Keratinocyte (primary cell): Measurements from ENCODE around the gene CIP2A. TPM values are rescaled to one million over a fixed set of nuclear protein-coding genes. Genes with fewer than 3 reads are reported as not detected.
"Not testable (repeated sequence)": the region's sequence is repeated elsewhere in the genome, so short reads cannot be mapped to it uniquely, and the experiment has no call there.

ENCODE experiments used
- DNase-seq: peaks from one replicate; pipeline ENCODE4 v3.0.0-alpha.2; 2011; ENCODE audit warnings: low read depth, missing footprints, low spot score
- FAIRE-seq: peaks from 2 replicates; lab custom pipeline; 2011; peaks lifted over from hg19 to GRCh38; lab: Jason Lieb, UNC
- H2AFZ ChIP-seq: 2 replicates; pipeline ENCODE4 v1.6.0; 2012; ENCODE audit warnings: low read length, control low read depth, inconsistent platforms; ENCODE audit not compliant: control insufficient read depth
- H3K27ac ChIP-seq: 2 replicates; pipeline ENCODE4 v1.5.1; 2011; ENCODE audit warnings: low read length; ENCODE audit not compliant: control insufficient read depth, insufficient read depth
- H3K27me3 ChIP-seq: 3 replicates; pipeline ENCODE4 v1.6.0; 2011; ENCODE audit warnings: low read length; ENCODE audit not compliant: control insufficient read depth, insufficient read depth; ENCODE audit errors: extremely low read depth
- H3K36me3 ChIP-seq, 2 experiments: 2 replicates in 1 of 2; 3 replicates in 1 of 2; pipeline ENCODE4 v1.5.1; 2011; ENCODE audit warnings: low read length in 2 of 2, mild to moderate bottlenecking in 1 of 2; ENCODE audit not compliant: control insufficient read depth in 2 of 2, insufficient read depth in 2 of 2; ENCODE audit errors: extremely low read depth in 1 of 2
- H3K4me1 ChIP-seq: 3 replicates; pipeline ENCODE4 v1.5.1; 2011; ENCODE audit warnings: low read length; ENCODE audit not compliant: control insufficient read depth, insufficient read depth; ENCODE audit errors: extremely low read depth
- H3K4me2 ChIP-seq: 3 replicates; pipeline ENCODE4 v1.6.0; 2011; ENCODE audit warnings: low read depth, low read length; ENCODE audit not compliant: control insufficient read depth, insufficient read depth; ENCODE audit errors: extremely low read depth
- H3K4me3 ChIP-seq, 3 experiments: fragments of 200-600 bp in 1 of 3; sonication (generic) in 1 of 3; 2 replicates in 2 of 3; 3 replicates in 1 of 3; pipeline ENCODE4 v1.5.1; 2011 to 2016; ENCODE audit warnings: low read length in 3 of 3, mild to moderate bottlenecking in 3 of 3, control low read depth in 2 of 3, inconsistent platforms in 1 of 3, low read depth in 1 of 3, mixed read lengths in 1 of 3, mixed run types in 1 of 3, moderate library complexity in 1 of 3; ENCODE audit not compliant: control insufficient read depth in 2 of 3, insufficient read depth in 2 of 3; ENCODE audit errors: extremely low read depth in 1 of 3
- H3K79me2 ChIP-seq: 2 replicates; pipeline ENCODE4 v1.6.0; 2012; ENCODE audit warnings: low read length; ENCODE audit not compliant: control insufficient read depth, insufficient read depth
- H3K9ac ChIP-seq: 3 replicates; pipeline ENCODE4 v1.6.0; 2011; ENCODE audit warnings: low read length; ENCODE audit not compliant: control insufficient read depth, insufficient read depth; ENCODE audit errors: extremely low read depth
- H3K9me1 ChIP-seq: 3 replicates; pipeline ENCODE4 v1.6.0; 2011; ENCODE audit warnings: low read length; ENCODE audit not compliant: control insufficient read depth, insufficient read depth; ENCODE audit errors: extremely low read depth
- H3K9me3 ChIP-seq: 2 replicates; pipeline ENCODE4 v1.5.1; 2012; ENCODE audit warnings: low read depth, low read length; ENCODE audit not compliant: control insufficient read depth
- H4K20me1 ChIP-seq: 3 replicates; pipeline ENCODE4 v1.6.0; 2011; ENCODE audit warnings: low read length; ENCODE audit not compliant: control insufficient read depth, insufficient read depth; ENCODE audit errors: extremely low read depth
- EZH2 ChIP-seq: IDR thresholded peaks from one replicate; pipeline ENCODE4 v1.6.1; 2012; ENCODE audit warnings: inconsistent platforms, mild to moderate bottlenecking, low read length, moderate library complexity
- dilution Hi-C: fragments of 300-500 bp; cut with MboI; formaldehyde crosslinking; loops from one replicate; pipeline ENCODE4 v1.7.0; 2020; ENCODE audit warnings: low sequenced_read_pairs; ENCODE audit not compliant: extremely low pct_ligation_motif_present
- polyA plus RNA-seq, 5 experiments: library from polyadenylated mRNA; depleted of rRNA in 3 of 5; stranded (reverse) in 3 of 5; stranded (forward) in 1 of 5; unstranded in 1 of 5; fragments of >200 nt; gene quantifications; 1 replicate in 1 of 5; 2 replicates in 3 of 5; 3 replicates in 1 of 5; pipeline versions ENCODE4 v1.2.1 to v1.2.3, GENCODE V29; 2011 to 2012; ENCODE audit warnings: missing spikeins in 2 of 5, low read depth in 1 of 5, low replicate concordance in 1 of 5
- TF ChIP-seq, protein P1 (sequence below), 3 experiments: IDR thresholded peaks in 1 of 3; conservative IDR thresholded peaks in 1 of 3; optimal IDR thresholded peaks in 1 of 3; 2 replicates in 2 of 3; 3 replicates in 1 of 3; pipeline versions ENCODE3 to v1.5.1; 2011; ENCODE audit warnings: low read length in 3 of 3, mild to moderate bottlenecking in 3 of 3, moderate library complexity in 2 of 3, control low read depth in 1 of 3, inconsistent platforms in 1 of 3; ENCODE audit not compliant: insufficient read depth in 2 of 3; ENCODE audit errors: extremely low read depth in 1 of 3

The CIP2A gene
- polyA plus RNA-seq, 1 donor (not counting 4 experiments of a cell fraction or from before 2014, with no cell fraction given), result 9.9 TPM

DNA sequence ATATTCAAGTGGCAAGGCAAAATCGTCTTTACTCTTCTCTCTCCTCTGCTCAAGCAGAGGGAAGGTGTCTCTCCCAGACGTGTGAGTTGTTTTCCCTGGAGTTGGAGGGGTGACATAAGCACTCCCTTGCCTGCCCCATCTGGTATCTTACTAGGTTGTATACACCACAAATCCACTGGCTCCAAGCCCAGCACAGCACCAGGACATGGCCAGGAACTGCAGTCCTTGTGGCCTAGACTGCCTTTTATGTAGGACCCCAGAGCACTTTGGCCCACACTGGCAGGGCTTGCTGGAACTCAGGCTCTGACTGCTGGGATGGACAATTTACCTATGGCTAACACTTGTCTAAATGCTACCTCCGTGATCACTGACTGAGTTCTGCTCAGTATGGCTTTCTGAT is 34.3 kb upstream of the CIP2A start:
- no peak overlapping the region for H2AFZ ChIP-seq
- dilution Hi-C loops, result no loop called here
- H3K27me3 ChIP-seq, result no peaks in the 10 kb centered on the region
- no peaks in the 10 kb centered on the region for H3K36me3 ChIP-seq
- H3K4me3 ChIP-seq, result no peak overlapping the region
- H3K27ac ChIP-seq, result no peak overlapping the region
- no peak overlapping the region for H3K4me2 ChIP-seq
- DNase-seq (no peak), FAIRE-seq (no peak)
- no peaks in the 10 kb centered on the region for H4K20me1 ChIP-seq
- no peak for TF ChIP-seq EZH2
- TF ChIP-seq, protein P1, sequence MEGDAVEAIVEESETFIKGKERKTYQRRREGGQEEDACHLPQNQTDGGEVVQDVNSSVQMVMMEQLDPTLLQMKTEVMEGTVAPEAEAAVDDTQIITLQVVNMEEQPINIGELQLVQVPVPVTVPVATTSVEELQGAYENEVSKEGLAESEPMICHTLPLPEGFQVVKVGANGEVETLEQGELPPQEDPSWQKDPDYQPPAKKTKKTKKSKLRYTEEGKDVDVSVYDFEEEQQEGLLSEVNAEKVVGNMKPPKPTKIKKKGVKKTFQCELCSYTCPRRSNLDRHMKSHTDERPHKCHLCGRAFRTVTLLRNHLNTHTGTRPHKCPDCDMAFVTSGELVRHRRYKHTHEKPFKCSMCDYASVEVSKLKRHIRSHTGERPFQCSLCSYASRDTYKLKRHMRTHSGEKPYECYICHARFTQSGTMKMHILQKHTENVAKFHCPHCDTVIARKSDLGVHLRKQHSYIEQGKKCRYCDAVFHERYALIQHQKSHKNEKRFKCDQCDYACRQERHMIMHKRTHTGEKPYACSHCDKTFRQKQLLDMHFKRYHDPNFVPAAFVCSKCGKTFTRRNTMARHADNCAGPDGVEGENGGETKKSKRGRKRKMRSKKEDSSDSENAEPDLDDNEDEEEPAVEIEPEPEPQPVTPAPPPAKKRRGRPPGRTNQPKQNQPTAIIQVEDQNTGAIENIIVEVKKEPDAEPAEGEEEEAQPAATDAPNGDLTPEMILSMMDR (optimal IDR thresholded peaks at IDR 0.05 in 1 of 3, IDR thresholded peaks at IDR 0.05 in 1 of 3, conservative IDR thresholded peaks at IDR 0.05 in 1 of 3; ENCODE audit: extremely low read depth in 1 of 3, insufficient read depth in 2 of 3, low read length in 3 of 3), result no peak
- H3K9ac ChIP-seq, result no peak overlapping the region
- no peaks in the 10 kb centered on the region for H3K4me1 ChIP-seq
- no peaks in the 10 kb centered on the region for H3K9me1 ChIP-seq
- no peaks in the 10 kb centered on the region for H3K9me3 ChIP-seq
- no peaks in the 10 kb centered on the region for H3K79me2 ChIP-seq

DNA sequence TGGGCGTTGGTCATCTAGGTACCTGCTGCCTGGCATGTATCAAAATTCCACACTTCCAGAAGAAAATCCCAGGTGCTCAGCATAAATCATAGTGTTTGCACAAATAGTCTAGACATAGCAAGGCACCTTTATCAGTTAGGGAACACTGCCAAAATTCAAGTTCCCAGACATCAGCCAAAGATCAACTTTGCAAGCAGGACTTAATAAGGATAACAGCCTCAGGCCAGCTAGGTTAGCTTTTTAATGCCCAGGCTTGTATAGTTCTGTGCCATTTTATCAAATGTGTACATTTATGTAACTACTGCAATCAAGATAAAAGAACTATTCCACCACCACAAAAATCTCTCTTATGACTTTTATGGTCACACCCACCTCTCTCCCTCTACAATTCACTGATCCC is 31.0 kb upstream of the CIP2A start:
- Histone ChIP-seq H3K4me1 (no peaks in the 10 kb centered on the region), H3K36me3 (no peaks in the 10 kb centered on the region), H3K4me3 (no peak overlapping the region), H4K20me1 (no peaks in the 10 kb centered on the region), H3K27me3 (no peaks in the 10 kb centered on the region), H3K27ac (no peak overlapping the region), H3K4me2 (no peak overlapping the region), H3K9ac (no peak overlapping the region), H3K9me1 (no peaks in the 10 kb centered on the region), H2AFZ (no peak overlapping the region), H3K9me3 (no peaks in the 10 kb centered on the region), H3K79me2 (no peaks in the 10 kb centered on the region)
- TF ChIP-seq, protein P1 (optimal IDR thresholded peaks at IDR 0.05 in 1 of 3, IDR thresholded peaks at IDR 0.05 in 1 of 3, conservative IDR thresholded peaks at IDR 0.05 in 1 of 3; ENCODE audit: extremely low read depth in 1 of 3, insufficient read depth in 2 of 3, low read length in 3 of 3), result no peak
- TF ChIP-seq EZH2, result no peak
- dilution Hi-C loops, result no loop called here
- FAIRE-seq (no peak), DNase-seq (no peak)

DNA sequence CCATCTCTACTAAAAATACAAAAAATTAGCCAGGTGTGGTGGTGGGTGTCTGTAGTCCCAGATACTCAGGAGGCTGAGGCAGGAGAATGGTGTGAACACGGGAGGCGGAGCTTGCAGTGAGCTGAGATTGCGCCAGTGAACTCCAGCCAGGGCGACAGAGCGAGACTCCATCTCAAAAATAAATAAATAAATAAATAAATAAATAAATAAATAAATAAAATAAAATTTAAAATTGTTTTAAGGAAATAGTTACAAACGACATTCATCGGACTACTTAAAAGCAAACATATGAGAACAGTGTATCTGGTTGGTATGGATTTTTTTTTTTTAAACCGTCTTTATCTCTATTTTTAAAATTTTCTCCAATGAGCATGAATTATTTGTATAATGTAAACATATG is 26.9 kb upstream of the CIP2A start:
- dilution Hi-C loops, DNase-seq, H3K4me3 ChIP-seq, FAIRE-seq, H3K9me3 ChIP-seq, H3K9ac ChIP-seq, H3K4me1 ChIP-seq, H3K27ac ChIP-seq, H3K79me2 ChIP-seq, H3K27me3 ChIP-seq, H2AFZ ChIP-seq, H3K4me2 ChIP-seq, H4K20me1 ChIP-seq, H3K9me1 ChIP-seq, H3K36me3 ChIP-seq: not testable (repeated sequence)
